GM11168 (cell line): ENCODE measurements around the gene C16orf74.

Source experiments
- in situ Hi-C: fragments of 300-500 bp; cut with MboI; formaldehyde crosslinking; loops from one replicate; pipeline ENCODE4 v1.12.0; 2022; ENCODE audit warnings: low sequenced_read_pairs; ENCODE audit not compliant: unreplicated experiment

Gene C16orf74

GRCh38 chr16:85704011-85704410 is 46.9 kb downstream of the C16orf74 start:
- in situ Hi-C loops: no loop called here

GRCh38 chr16:85699628-85700027 is 51.3 kb downstream of the C16orf74 start:
- in situ Hi-C loops: no loop called here

GRCh38 chr16:85698935-85699558 is 51.8 kb downstream of the C16orf74 start:
- in situ Hi-C loops: no loop called here

- in situ Hi-C loops: no loop called here
Measured at GRCh38 chr16:85698459-85698891, 52.4 kb downstream of the C16orf74 start.

- in situ Hi-C loops: no loop called here
Measured at GRCh38 chr16:85697431-85697830, 53.5 kb downstream of the C16orf74 start.

GRCh38 chr16:85696781-85697180 is 54.1 kb downstream of the C16orf74 start:
- in situ Hi-C loops: no loop called here

- in situ Hi-C loops: no loop called here
Measured at GRCh38 chr16:85695196-85696128, 55.4 kb downstream of the C16orf74 start.

GRCh38 chr16:85690469-85691064 is 60.3 kb downstream of the C16orf74 start:
- in situ Hi-C loops: no loop called here

- in situ Hi-C loops: no loop called here
Measured at GRCh38 chr16:85689950-85690320, 61.0 kb downstream of the C16orf74 start.

GRCh38 chr16:85689285-85689949 is 61.5 kb downstream of the C16orf74 start:
- in situ Hi-C loops: no loop called here

GRCh38 chr16:85688586-85689284 is 62.2 kb downstream of the C16orf74 start, which contains the start of gene GINS2:
Gene GINS2 (minus strand): TSS chr16:85688954. CDS start chr16:85688898, 56 bp downstream.
- in situ Hi-C loops: no loop called here

- in situ Hi-C loops: no loop called here
Measured at GRCh38 chr16:85687651-85688471, 63.0 kb downstream of the C16orf74 start.

GRCh38 chr16:85686912-85687591 is 63.8 kb downstream of the C16orf74 start:
- in situ Hi-C loops: no loop called here

GRCh38 chr16:85685251-85685650 is 65.6 kb downstream of the C16orf74 start:
- in situ Hi-C loops: no loop called here

- in situ Hi-C loops: no loop called here
Measured at GRCh38 chr16:85683363-85683762, 67.5 kb downstream of the C16orf74 start.

- in situ Hi-C loops: no loop called here
Measured at GRCh38 chr16:85682516-85682915, 68.4 kb downstream of the C16orf74 start.

- in situ Hi-C loops: no loop called here
Measured at GRCh38 chr16:85681255-85681654, 69.6 kb downstream of the C16orf74 start.

- in situ Hi-C loops: no loop called here
Measured at GRCh38 chr16:85680352-85680944, 70.4 kb downstream of the C16orf74 start.
